ENCODE measurements around the gene PXDN. TPM values are rescaled to one million over a fixed set of nuclear protein-coding genes. Genes with fewer than 3 reads are reported as not detected.

The PXDN gene
- total RNA-seq, 1 experiment from 2014 or later, result 146 TPM

GRCh38 chr2:1688161-1688560, 56.2 kb downstream of the PXDN start:
- Mint-ChIP-seq H3K4me3 (no peak overlapping the region), H3K36me3 (peaks cover 43% of the 10 kb centered on the region), H3K27ac (peak overlapping the region; percentile 87), H3K9me3 (no peaks in the 10 kb centered on the region), H3K27me3 (ENCODE audit: low read depth) (no peaks in the 10 kb centered on the region), H3K4me1 (peaks cover 18% of the 10 kb centered on the region)
- no peak for DNase-seq (ENCODE audit: low spot score)
- POLR2A ChIA-PET, result interaction anchor here (0.5 kb wide), 1 partner anchor 16 kb away, joined by 5 read pairs; no protein-coding TSS in a partner anchor
- no peak for TF ChIP-seq PREB (CRISPR knock-in tag; IDR thresholded peaks at IDR 0.05; ENCODE audit: borderline replicate concordance)
- TF ChIP-seq MAX (CRISPR knock-in tag; IDR thresholded peaks at IDR 0.05), result no peak
- TF ChIP-seq CREM (CRISPR knock-in tag; IDR thresholded peaks at IDR 0.05), result no peak
- TF ChIP-seq GABPB1 (CRISPR knock-in tag; IDR thresholded peaks at IDR 0.05), result no peak
- no peak for TF ChIP-seq GRHL2 (CRISPR knock-in tag; IDR thresholded peaks at IDR 0.05; ENCODE audit: insufficient replicate concordance, severe bottlenecking)
- TF ChIP-seq RORB (CRISPR knock-in tag; IDR thresholded peaks at IDR 0.05), result no peak
- ATAC-seq, result no peak
- CTCF ChIA-PET, result no interaction called here

GRCh38 chr2:1687254-1687653, 57.1 kb downstream of the PXDN start:
- ChIA-PET CTCF (interaction anchor here (2.0 to 2.3 kb wide), 2 partner anchors 64 to 82 kb away, joined by 10 to 15 read pairs; no protein-coding TSS in a partner anchor), POLR2A (no interaction called here)
- no peaks in the 10 kb centered on the region for H3K9me3 Mint-ChIP-seq
- H3K36me3 Mint-ChIP-seq, result peaks cover 39% of the 10 kb centered on the region
- ATAC-seq (no peak), DNase-seq (ENCODE audit: low spot score) (no peak)
- no peak for TF ChIP-seq ZNF263 (CRISPR knock-in tag; IDR thresholded peaks at IDR 0.05; ENCODE audit: low read depth)
- no peak for TF ChIP-seq FOXP4 (CRISPR knock-in tag; IDR thresholded peaks at IDR 0.05)
- TF ChIP-seq ZMAT4 (CRISPR knock-in tag; IDR thresholded peaks at IDR 0.05), result no peak
- TF ChIP-seq ZNF416 (CRISPR knock-in tag; IDR thresholded peaks at IDR 0.05), result no peak
- TF ChIP-seq FOXP1 (CRISPR knock-in tag; IDR thresholded peaks at IDR 0.05; ENCODE audit: borderline replicate concordance), result no peak
- no peak for TF ChIP-seq KAT7 (CRISPR knock-in tag; IDR thresholded peaks at IDR 0.05; ENCODE audit: borderline replicate concordance)
- no peak for TF ChIP-seq FOXK1 (CRISPR knock-in tag; IDR thresholded peaks at IDR 0.05)
- H3K4me3 Mint-ChIP-seq, result no peak overlapping the region
- peaks cover 18% of the 10 kb centered on the region for H3K4me1 Mint-ChIP-seq
- H3K27me3 Mint-ChIP-seq (ENCODE audit: low read depth), result no peaks in the 10 kb centered on the region
- H3K27ac Mint-ChIP-seq, result peak overlapping the region; percentile 93

- POLR2A ChIA-PET, result no interaction called here
- no peak for TF ChIP-seq ATF1 (CRISPR knock-in tag; IDR thresholded peaks at IDR 0.05)
- TF ChIP-seq FOXP1 (CRISPR knock-in tag; IDR thresholded peaks at IDR 0.05; ENCODE audit: borderline replicate concordance), result no peak
- no peak for TF ChIP-seq MAX (CRISPR knock-in tag; IDR thresholded peaks at IDR 0.05)
- no peak for TF ChIP-seq JUN (CRISPR knock-in tag; IDR thresholded peaks at IDR 0.05)
- TF ChIP-seq ZSCAN18 (CRISPR knock-in tag; IDR thresholded peaks at IDR 0.05), result no peak
- no peak for TF ChIP-seq CREB1 (CRISPR knock-in tag; IDR thresholded peaks at IDR 0.05)
- TF ChIP-seq NFATC4 (CRISPR knock-in tag; IDR thresholded peaks at IDR 0.05), result no peak
- no peak for TF ChIP-seq ETV6 (CRISPR knock-in tag; IDR thresholded peaks at IDR 0.05)
- TF ChIP-seq ZNF416 (CRISPR knock-in tag; IDR thresholded peaks at IDR 0.05), result no peak
- no peak for TF ChIP-seq E2F1 (CRISPR knock-in tag; IDR thresholded peaks at IDR 0.05)
- no peak for TF ChIP-seq JAZF1 (CRISPR knock-in tag; IDR thresholded peaks at IDR 0.05)
- TF ChIP-seq SMAD3 (CRISPR knock-in tag; IDR thresholded peaks at IDR 0.05; ENCODE audit: borderline replicate concordance), result no peak
- no peak for TF ChIP-seq ATF2 (CRISPR knock-in tag; IDR thresholded peaks at IDR 0.05; ENCODE audit: borderline replicate concordance, low read depth)
- TF ChIP-seq ELF4 (CRISPR knock-in tag; IDR thresholded peaks at IDR 0.05; ENCODE audit: low read depth), result no peak
These were observed 57.6 kb downstream of the PXDN start for GRCh38 chr2:1686784-1687105.

More at GRCh38 chr2:1686784-1687105, 57.6 kb downstream of the PXDN start:
- ATAC-seq (no peak), DNase-seq (ENCODE audit: low spot score) (no peak)
- CTCF ChIA-PET, result interaction anchor here (2.0 to 2.3 kb wide), 2 partner anchors 64 to 83 kb away, joined by 10 to 15 read pairs; no protein-coding TSS in a partner anchor
- Mint-ChIP-seq H3K27me3 (ENCODE audit: low read depth) (no peaks in the 10 kb centered on the region), H3K36me3 (peaks cover 44% of the 10 kb centered on the region), H3K4me3 (no peak overlapping the region), H3K4me1 (peaks cover 18% of the 10 kb centered on the region), H3K27ac (peak overlapping the region; percentile 93), H3K9me3 (no peaks in the 10 kb centered on the region)
